ENCODE data around the gene FRYL. TPM values are rescaled to one million over a fixed set of nuclear protein-coding genes. Genes with fewer than 3 reads are reported as not detected.

The FRYL gene
- total RNA-seq, 1 experiment from 2014 or later = 53.9 TPM

- no peaks in the 10 kb centered on the region for H3K36me3 Mint-ChIP-seq (ENCODE audit: insufficient read depth, unreplicated experiment)
- intact Hi-C loops (cut with micrococcal nuclease) = no loop called here
- no peak for DNase-seq (ENCODE audit: unreplicated experiment)
- ChIA-PET CTCF (no interaction called here), POLR2A (interaction anchor here (0.6 kb wide), 1 partner anchor 20 kb away, joined by 3 read pairs; no protein-coding TSS in a partner anchor)
- no TSS peak for BruUV-seq (replicated peaks)
- H3K27me3 Mint-ChIP-seq (ENCODE audit: insufficient read depth, unreplicated experiment) = no peaks in the 10 kb centered on the region
- no peaks in the 10 kb centered on the region for H3K9me3 Mint-ChIP-seq (ENCODE audit: unreplicated experiment)
- H3K27ac Mint-ChIP-seq (ENCODE audit: low read depth, unreplicated experiment) = no peak overlapping the region
- H3K4me1 Mint-ChIP-seq (ENCODE audit: insufficient read depth, unreplicated experiment) = peaks cover 9% of the 10 kb centered on the region
- H3K4me3 Mint-ChIP-seq (ENCODE audit: unreplicated experiment) = no peak overlapping the region
- TF ChIP-seq, protein P1, sequence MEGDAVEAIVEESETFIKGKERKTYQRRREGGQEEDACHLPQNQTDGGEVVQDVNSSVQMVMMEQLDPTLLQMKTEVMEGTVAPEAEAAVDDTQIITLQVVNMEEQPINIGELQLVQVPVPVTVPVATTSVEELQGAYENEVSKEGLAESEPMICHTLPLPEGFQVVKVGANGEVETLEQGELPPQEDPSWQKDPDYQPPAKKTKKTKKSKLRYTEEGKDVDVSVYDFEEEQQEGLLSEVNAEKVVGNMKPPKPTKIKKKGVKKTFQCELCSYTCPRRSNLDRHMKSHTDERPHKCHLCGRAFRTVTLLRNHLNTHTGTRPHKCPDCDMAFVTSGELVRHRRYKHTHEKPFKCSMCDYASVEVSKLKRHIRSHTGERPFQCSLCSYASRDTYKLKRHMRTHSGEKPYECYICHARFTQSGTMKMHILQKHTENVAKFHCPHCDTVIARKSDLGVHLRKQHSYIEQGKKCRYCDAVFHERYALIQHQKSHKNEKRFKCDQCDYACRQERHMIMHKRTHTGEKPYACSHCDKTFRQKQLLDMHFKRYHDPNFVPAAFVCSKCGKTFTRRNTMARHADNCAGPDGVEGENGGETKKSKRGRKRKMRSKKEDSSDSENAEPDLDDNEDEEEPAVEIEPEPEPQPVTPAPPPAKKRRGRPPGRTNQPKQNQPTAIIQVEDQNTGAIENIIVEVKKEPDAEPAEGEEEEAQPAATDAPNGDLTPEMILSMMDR (IDR thresholded peaks at IDR 0.05; ENCODE audit: unreplicated experiment) = no peak
Observed at GRCh38 chr4:48785302-48785701, 5.2 kb upstream of the FRYL start.

DNA sequence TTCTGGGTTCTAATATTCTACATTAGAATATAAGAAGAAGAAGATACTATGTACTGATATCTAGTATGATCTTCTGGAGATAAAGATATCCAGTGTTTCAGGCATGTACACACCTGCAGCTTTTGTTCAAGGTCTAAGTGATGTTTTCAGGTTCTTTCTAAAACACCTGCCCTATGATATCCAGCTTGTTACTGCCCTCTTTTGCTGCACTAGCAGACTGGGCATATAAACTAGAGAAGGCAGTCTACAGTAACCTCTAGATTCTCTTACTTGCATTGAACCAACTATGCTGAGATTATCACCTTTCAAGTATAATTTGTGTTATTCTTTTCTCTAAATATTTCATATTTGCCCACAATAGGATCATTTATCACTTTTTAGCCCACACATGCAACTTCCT, 1.9 kb upstream of the FRYL start:
- TF ChIP-seq, protein P1 (IDR thresholded peaks at IDR 0.05; ENCODE audit: unreplicated experiment) = no peak
- no peaks in the 10 kb centered on the region for H3K27me3 Mint-ChIP-seq (ENCODE audit: insufficient read depth, unreplicated experiment)
- ChIA-PET POLR2A (interaction anchor here (0.7 to 6.4 kb wide), 14 partner anchors 10 to 443 kb away, joined by 3 to 223 read pairs (median 14); partner anchors contain the start of genes OCIAD1 and OCIAD2), CTCF (interaction anchor here (0.6 to 2.4 kb wide), 10 partner anchors 9 to 1297 kb away, joined by 3 to 13 read pairs (median 4); partner anchors contain the start of gene ATP10D)
- peaks cover 17% of the 10 kb centered on the region for H3K4me1 Mint-ChIP-seq (ENCODE audit: insufficient read depth, unreplicated experiment)
- H3K27ac Mint-ChIP-seq (ENCODE audit: low read depth, unreplicated experiment) = no peak overlapping the region
- no peak for DNase-seq (ENCODE audit: unreplicated experiment)
- no peaks in the 10 kb centered on the region for H3K9me3 Mint-ChIP-seq (ENCODE audit: unreplicated experiment)
- BruUV-seq (replicated peaks) = no TSS peak
- intact Hi-C loops (cut with micrococcal nuclease) = loop anchor here (5.0 kb wide), 1 partner anchor 125 kb away; the partner anchor contains the start of gene OCIAD2
- H3K4me3 Mint-ChIP-seq (ENCODE audit: unreplicated experiment) = no peak overlapping the region
- H3K36me3 Mint-ChIP-seq (ENCODE audit: insufficient read depth, unreplicated experiment) = no peaks in the 10 kb centered on the region

DNA sequence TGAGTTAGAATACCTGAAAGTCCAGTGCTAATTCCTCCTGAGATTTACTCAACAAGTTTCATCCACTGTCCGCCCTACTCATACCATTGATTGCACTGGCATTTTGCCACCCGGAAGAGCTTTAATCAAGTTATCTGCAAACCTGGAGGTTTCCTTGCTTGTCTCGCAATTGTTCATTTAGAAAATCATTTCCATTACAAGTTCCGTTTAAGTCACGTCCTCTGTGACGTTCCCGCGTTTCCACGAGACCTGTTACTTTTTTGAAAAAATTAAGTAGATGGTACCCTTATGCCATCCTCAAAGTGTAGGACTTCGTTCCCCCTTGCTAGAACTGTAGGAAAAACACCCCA, 761 bp upstream of the FRYL start:
- TF ChIP-seq, protein P1 (IDR thresholded peaks at IDR 0.05; ENCODE audit: unreplicated experiment) = no peak
- TSS peak; percentile 97 for BruUV-seq (replicated peaks)
- peak overlapping the region; percentile 96 for H3K27ac Mint-ChIP-seq (ENCODE audit: low read depth, unreplicated experiment)
- H3K4me1 Mint-ChIP-seq (ENCODE audit: insufficient read depth, unreplicated experiment) = peaks cover 25% of the 10 kb centered on the region
- DNase-seq (ENCODE audit: unreplicated experiment) = no peak
- no peaks in the 10 kb centered on the region for H3K9me3 Mint-ChIP-seq (ENCODE audit: unreplicated experiment)
- peak overlapping the region; percentile 94 for H3K4me3 Mint-ChIP-seq (ENCODE audit: unreplicated experiment)
- H3K27me3 Mint-ChIP-seq (ENCODE audit: insufficient read depth, unreplicated experiment) = no peaks in the 10 kb centered on the region
- ChIA-PET CTCF (interaction anchor here (0.6 to 2.4 kb wide), 12 partner anchors 10 to 300 kb away, joined by 3 to 13 read pairs (median 4); partner anchors contain the start of gene OCIAD1), POLR2A (interaction anchor here (0.6 to 6.4 kb wide), 58 partner anchors 10 to 477 kb away, joined by 3 to 223 read pairs (median 6); partner anchors contain the start of genes OCIAD1, OCIAD2 and SLAIN2)
- intact Hi-C loops (cut with micrococcal nuclease) = loop anchor here (1.0 to 5.0 kb wide), 5 partner anchors 49 to 203 kb away; partner anchors contain the start of gene OCIAD2
- H3K36me3 Mint-ChIP-seq (ENCODE audit: insufficient read depth, unreplicated experiment) = no peaks in the 10 kb centered on the region

DNA sequence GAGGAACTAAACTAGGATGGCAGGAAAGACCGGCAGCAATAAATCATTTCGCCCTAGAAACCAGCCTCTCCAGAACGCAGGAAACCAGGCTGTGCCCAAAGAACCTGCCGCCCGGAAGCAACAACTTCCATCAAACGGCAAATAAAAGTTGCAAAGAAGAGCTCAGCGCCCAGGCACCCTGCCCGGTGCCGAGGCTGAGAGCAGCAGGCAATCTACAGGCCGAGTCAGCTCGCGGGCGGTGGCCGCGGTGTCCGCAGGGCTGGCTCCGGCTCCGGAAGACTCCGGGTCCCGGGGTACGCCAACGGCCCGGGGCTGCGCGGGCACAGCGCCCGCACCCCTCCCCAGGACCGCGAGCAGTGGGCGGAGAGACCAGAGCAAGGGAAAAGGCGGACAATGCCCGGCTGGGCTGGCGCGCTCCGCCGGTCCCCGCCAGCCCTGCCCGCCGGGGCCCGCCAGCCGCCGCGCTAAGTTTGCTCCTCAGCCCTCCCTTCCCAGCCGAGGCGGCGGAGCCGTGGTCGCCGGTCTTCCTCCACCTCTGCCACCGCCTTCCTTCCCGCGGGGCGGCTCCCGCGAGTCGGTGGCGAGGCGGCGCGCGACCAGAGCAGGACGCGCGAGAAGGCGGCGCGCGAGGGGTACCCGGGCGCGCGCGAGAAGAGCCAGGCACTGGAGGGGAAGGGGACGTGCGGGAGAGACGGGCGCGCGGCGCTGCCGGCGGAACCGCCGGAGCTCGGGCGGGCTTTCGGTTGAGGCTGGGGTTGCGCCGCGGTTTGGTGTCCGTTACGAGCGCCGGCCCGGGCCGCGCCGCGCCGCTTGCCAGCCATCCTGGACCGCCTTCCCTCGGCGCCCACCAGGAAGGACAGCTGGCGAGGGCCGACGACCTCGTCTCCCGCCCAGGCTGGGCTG, 733 bp downstream of the FRYL start:
- BruUV-seq (replicated peaks) = no TSS peak
- intact Hi-C loops (cut with micrococcal nuclease) = loop anchor here (5.0 kb wide), 1 partner anchor 97 kb away; no protein-coding TSS in a partner anchor

More for the DNA sequence above, 733 bp downstream of the FRYL start:
- CTCF ChIA-PET = interaction anchor here (0.7 to 2.4 kb wide), 7 partner anchors 12 to 201 kb away, joined by 3 to 9 read pairs (median 6); no protein-coding TSS in a partner anchor
- DNase-seq (ENCODE audit: unreplicated experiment) = peak; percentile 43
- POLR2A ChIA-PET = interaction anchor here (0.6 to 6.4 kb wide), 48 partner anchors 10 to 436 kb away, joined by 3 to 223 read pairs (median 6); partner anchors contain the start of genes OCIAD1 and OCIAD2
- Mint-ChIP-seq H3K4me1 (ENCODE audit: insufficient read depth, unreplicated experiment) (peaks cover 25% of the 10 kb centered on the region), H3K27ac (ENCODE audit: low read depth, unreplicated experiment) (peak overlapping the region; percentile 96), H3K27me3 (ENCODE audit: insufficient read depth, unreplicated experiment) (no peaks in the 10 kb centered on the region), H3K36me3 (ENCODE audit: insufficient read depth, unreplicated experiment) (no peaks in the 10 kb centered on the region), H3K4me3 (ENCODE audit: unreplicated experiment) (peak overlapping the region; percentile 94), H3K9me3 (ENCODE audit: unreplicated experiment) (no peaks in the 10 kb centered on the region)
- TF ChIP-seq, protein P1 (IDR thresholded peaks at IDR 0.05; ENCODE audit: unreplicated experiment) = no peak
